ENCODE data around the gene SLC26A11.

DNA sequence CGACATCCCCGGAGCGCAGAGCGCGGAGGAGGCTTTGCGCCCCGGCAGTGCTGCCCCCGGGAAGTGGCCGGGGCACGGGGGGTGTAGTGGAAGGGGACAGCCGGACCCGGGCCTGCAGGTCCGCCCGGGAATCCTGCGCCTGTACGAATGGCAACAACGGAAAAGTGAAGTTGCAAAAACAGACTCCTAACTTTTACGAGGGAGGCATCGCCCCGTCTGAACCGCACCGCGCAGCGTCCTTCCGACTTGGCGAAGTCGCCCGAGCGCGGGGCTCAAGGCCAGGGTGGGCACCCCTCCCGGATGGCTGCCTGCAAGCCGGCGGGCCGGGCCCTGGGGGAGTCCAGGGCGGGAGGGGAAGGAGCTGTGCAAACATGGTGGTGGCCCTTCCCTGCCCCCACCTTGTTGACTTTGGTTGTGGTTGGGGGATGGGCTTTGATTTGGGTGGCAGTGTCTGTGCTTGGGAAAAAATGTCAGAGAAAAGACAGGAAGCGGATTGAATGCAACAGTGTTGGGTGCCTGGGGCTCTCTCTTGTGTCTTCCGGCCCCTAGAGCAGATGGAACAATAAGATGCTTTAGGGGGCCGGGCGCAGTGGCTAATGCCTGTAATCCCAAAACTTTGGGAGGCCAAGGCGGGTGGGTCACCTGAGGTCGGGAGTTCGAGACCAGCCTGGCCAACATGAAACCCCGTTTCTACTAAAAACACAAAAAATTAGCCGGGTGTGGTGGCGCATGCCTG lies 41.1 kb downstream of the SLC26A11 start:
- TF ChIP-seq SUZ12 (IDR thresholded peaks at IDR 0.05; ENCODE audit: extremely low read depth, insufficient read depth, insufficient read length) (no peak), ZNF274 (IDR thresholded peaks at IDR 0.05; ENCODE audit: low read depth, low read length) (no peak)

Measured in NT2/D1 (cell line).